ENCODE data around the gene BMX.
A peak's percentile ranks its signal among the peaks of the same experiment; 100 is the strongest.

BMX gene

DNA sequence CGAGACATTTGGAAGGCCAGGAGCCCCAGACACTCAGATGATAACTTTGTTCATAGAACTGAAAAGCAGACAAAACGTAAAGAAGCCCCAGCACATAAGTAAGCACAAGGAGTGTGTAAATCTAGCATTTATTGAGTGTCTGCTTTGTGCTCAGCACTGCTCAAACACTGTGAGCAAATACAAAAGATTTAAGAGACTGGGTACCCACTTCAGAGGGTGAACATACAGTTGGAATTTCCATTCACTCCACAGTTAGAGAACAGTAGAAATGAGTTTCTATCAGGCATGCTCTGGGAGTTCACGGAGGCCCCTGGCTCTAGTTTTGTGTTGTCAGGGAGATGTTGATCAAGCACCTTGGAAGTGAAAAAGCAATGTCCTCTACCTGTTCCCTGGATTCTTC is 60.3 kb downstream of the BMX start:
- H3K27ac ChIP-seq: no peak overlapping the region
- H3K9ac ChIP-seq: no peak overlapping the region
- no peak overlapping the region for H3K4me3 ChIP-seq (ENCODE audit: low read depth, low read length)
- H3K27me3 ChIP-seq (ENCODE audit: control insufficient read depth, insufficient read depth, low read length): no peaks in the 10 kb centered on the region
- TF ChIP-seq, protein P1, sequence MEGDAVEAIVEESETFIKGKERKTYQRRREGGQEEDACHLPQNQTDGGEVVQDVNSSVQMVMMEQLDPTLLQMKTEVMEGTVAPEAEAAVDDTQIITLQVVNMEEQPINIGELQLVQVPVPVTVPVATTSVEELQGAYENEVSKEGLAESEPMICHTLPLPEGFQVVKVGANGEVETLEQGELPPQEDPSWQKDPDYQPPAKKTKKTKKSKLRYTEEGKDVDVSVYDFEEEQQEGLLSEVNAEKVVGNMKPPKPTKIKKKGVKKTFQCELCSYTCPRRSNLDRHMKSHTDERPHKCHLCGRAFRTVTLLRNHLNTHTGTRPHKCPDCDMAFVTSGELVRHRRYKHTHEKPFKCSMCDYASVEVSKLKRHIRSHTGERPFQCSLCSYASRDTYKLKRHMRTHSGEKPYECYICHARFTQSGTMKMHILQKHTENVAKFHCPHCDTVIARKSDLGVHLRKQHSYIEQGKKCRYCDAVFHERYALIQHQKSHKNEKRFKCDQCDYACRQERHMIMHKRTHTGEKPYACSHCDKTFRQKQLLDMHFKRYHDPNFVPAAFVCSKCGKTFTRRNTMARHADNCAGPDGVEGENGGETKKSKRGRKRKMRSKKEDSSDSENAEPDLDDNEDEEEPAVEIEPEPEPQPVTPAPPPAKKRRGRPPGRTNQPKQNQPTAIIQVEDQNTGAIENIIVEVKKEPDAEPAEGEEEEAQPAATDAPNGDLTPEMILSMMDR (IDR thresholded peaks at IDR 0.05): no peak
- H3K4me2 ChIP-seq (ENCODE audit: low read length): no peak overlapping the region
- H3K4me1 ChIP-seq: no peaks in the 10 kb centered on the region
- no peaks in the 10 kb centered on the region for H3K9me3 ChIP-seq (ENCODE audit: control insufficient read depth, low read length)
- H3K36me3 ChIP-seq (ENCODE audit: control insufficient read depth, insufficient read depth, low read length): no peaks in the 10 kb centered on the region
- H2AFZ ChIP-seq: no peak overlapping the region
- no peaks in the 10 kb centered on the region for H3K79me2 ChIP-seq

DNA sequence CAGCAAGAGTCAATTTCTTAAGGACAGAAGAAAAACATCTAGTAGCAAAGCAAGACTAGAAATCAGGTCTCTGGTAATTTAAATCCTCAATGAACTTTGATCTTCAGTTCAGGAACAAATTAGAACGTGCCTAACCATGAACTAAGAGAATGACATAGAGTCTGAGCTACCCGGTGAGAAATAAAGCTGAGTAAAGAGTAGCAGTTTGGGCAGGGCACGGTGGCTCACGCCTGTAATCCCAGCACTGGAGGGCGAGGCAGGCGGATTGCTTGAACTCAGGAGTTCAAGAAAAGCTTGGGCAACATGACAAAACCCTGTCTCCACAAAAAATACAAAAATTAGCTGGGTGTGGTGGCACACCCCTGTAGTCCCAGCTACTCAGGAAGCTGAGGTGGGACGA is 62.4 kb downstream of the BMX start:
- H3K4me1 ChIP-seq: no peaks in the 10 kb centered on the region
- H3K27me3 ChIP-seq (ENCODE audit: control insufficient read depth, insufficient read depth, low read length): no peaks in the 10 kb centered on the region
- no peak overlapping the region for H3K4me3 ChIP-seq (ENCODE audit: low read depth, low read length)
- H2AFZ ChIP-seq: no peak overlapping the region
- H3K9me3 ChIP-seq (ENCODE audit: control insufficient read depth, low read length): no peaks in the 10 kb centered on the region
- no peaks in the 10 kb centered on the region for H3K79me2 ChIP-seq
- H3K9ac ChIP-seq: no peak overlapping the region
- no peak overlapping the region for H3K27ac ChIP-seq
- H3K36me3 ChIP-seq (ENCODE audit: control insufficient read depth, insufficient read depth, low read length): no peaks in the 10 kb centered on the region
- H3K4me2 ChIP-seq (ENCODE audit: low read length): no peak overlapping the region
- TF ChIP-seq, protein P1 (IDR thresholded peaks at IDR 0.05): no peak

- Histone ChIP-seq H3K9me3 (ENCODE audit: control insufficient read depth, low read length) (no peaks in the 10 kb centered on the region), H3K9ac (no peak overlapping the region), H3K79me2 (no peaks in the 10 kb centered on the region), H3K4me1 (no peaks in the 10 kb centered on the region), H3K27ac (no peak overlapping the region), H2AFZ (no peak overlapping the region), H3K36me3 (ENCODE audit: control insufficient read depth, insufficient read depth, low read length) (no peaks in the 10 kb centered on the region), H3K27me3 (ENCODE audit: control insufficient read depth, insufficient read depth, low read length) (no peaks in the 10 kb centered on the region), H3K4me2 (ENCODE audit: low read length) (no peak overlapping the region), H3K4me3 (ENCODE audit: low read depth, low read length) (no peak overlapping the region)
- TF ChIP-seq, protein P1 (IDR thresholded peaks at IDR 0.05): peak; percentile 45
These were observed 64.5 kb downstream of the BMX start for GRCh38 chrX:15564981-15565579.

DNA sequence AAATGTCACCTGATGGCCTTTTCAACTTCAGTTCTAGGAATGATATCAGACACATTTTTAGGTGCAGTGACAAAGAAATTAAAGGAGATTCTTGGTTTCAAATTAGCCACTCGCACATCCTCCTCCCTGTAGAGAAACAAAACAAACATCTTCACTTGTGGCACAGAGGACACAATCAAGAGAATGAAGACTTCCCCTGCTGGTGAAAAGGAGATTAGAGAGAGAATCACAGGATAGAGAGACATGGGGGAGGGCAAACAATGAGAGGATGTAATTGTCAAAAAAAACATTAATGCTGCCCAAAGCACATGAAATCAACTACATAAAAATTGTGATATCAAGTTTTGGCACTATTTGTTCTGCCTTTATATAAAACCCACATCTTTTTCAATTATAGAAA is 65.6 kb downstream of the BMX start:
- Histone ChIP-seq H3K79me2 (no peaks in the 10 kb centered on the region), H3K4me3 (ENCODE audit: low read depth, low read length) (no peak overlapping the region), H3K27ac (no peak overlapping the region), H2AFZ (no peak overlapping the region), H3K9me3 (ENCODE audit: control insufficient read depth, low read length) (no peaks in the 10 kb centered on the region), H3K36me3 (ENCODE audit: control insufficient read depth, insufficient read depth, low read length) (no peaks in the 10 kb centered on the region), H3K4me1 (no peaks in the 10 kb centered on the region), H3K27me3 (ENCODE audit: control insufficient read depth, insufficient read depth, low read length) (no peaks in the 10 kb centered on the region), H3K4me2 (ENCODE audit: low read length) (no peak overlapping the region), H3K9ac (no peak overlapping the region)
- TF ChIP-seq, protein P1 (IDR thresholded peaks at IDR 0.05): no peak

GRCh38 chrX:15567267-15567666 is 66.7 kb downstream of the BMX start:
- no peaks in the 10 kb centered on the region for H3K27me3 ChIP-seq (ENCODE audit: control insufficient read depth, insufficient read depth, low read length)
- no peak overlapping the region for H2AFZ ChIP-seq
- no peaks in the 10 kb centered on the region for H3K4me1 ChIP-seq
- TF ChIP-seq, protein P1 (IDR thresholded peaks at IDR 0.05): no peak
- H3K9me3 ChIP-seq (ENCODE audit: control insufficient read depth, low read length): no peaks in the 10 kb centered on the region
- H3K79me2 ChIP-seq: no peaks in the 10 kb centered on the region
- no peaks in the 10 kb centered on the region for H3K36me3 ChIP-seq (ENCODE audit: control insufficient read depth, insufficient read depth, low read length)
- H3K4me2 ChIP-seq (ENCODE audit: low read length): no peak overlapping the region
- no peak overlapping the region for H3K4me3 ChIP-seq (ENCODE audit: low read depth, low read length)
- no peak overlapping the region for H3K27ac ChIP-seq
- H3K9ac ChIP-seq: no peak overlapping the region
